ENCODE results near the gene NUP93. TPM values are rescaled to one million over a fixed set of nuclear protein-coding genes. Genes with fewer than 3 reads are reported as not detected.
"Not testable (repeated sequence)": the region's sequence is repeated elsewhere in the genome, so short reads cannot be mapped to it uniquely, and the experiment has no call there.

Gene NUP93
- total and polyA plus RNA-seq, 2 donors from 2014 or later: 34.8 to 48.8 TPM

- Histone ChIP-seq H3K9me3 (ENCODE audit: control insufficient read depth in 2 of 3, insufficient read depth in 1 of 3, low read length in 3 of 3) (no peaks in the 10 kb centered on the region), H3K4me3 (ENCODE audit: low read length in 3 of 3) (no peak overlapping the region), H3K9ac (ENCODE audit: low read length in 3 of 3) (no peak overlapping the region), H3K27me3 (ENCODE audit: control insufficient read depth, insufficient read depth, low read length) (no peaks in the 10 kb centered on the region), H3K27ac (ENCODE audit: low read depth in 2 of 2, low read length in 2 of 2) (no peak overlapping the region), H3K36me3 (ENCODE audit: control insufficient read depth in 2 of 3, insufficient read depth in 3 of 3, low read length in 3 of 3) (no peaks in the 10 kb centered on the region), H3K4me1 (ENCODE audit: control insufficient read depth in 2 of 3, insufficient read depth in 2 of 3, low read depth in 1 of 3, low read length in 3 of 3) (no peaks in the 10 kb centered on the region)
- no peak for DNase-seq
- no peak for TF ChIP-seq CTCF (IDR thresholded peaks at IDR 0.05; ENCODE audit: borderline replicate concordance, extremely low read depth, insufficient read depth)
- intact Hi-C loops (cut with DNase I): no loop called here
- no peak for FAIRE-seq
Measured at GRCh38 chr16:56792967-56793366, 63.0 kb downstream of the NUP93 start.

GRCh38 chr16:56793492-56793891 is 63.6 kb downstream of the NUP93 start:
- TF ChIP-seq CTCF (IDR thresholded peaks at IDR 0.05; ENCODE audit: borderline replicate concordance, extremely low read depth, insufficient read depth): peak; percentile 63
- Histone ChIP-seq H3K27ac (ENCODE audit: low read depth in 2 of 2, low read length in 2 of 2) (no peak overlapping the region), H3K36me3 (ENCODE audit: control insufficient read depth in 2 of 3, insufficient read depth in 3 of 3, low read length in 3 of 3) (no peaks in the 10 kb centered on the region), H3K4me1 (ENCODE audit: control insufficient read depth in 2 of 3, insufficient read depth in 2 of 3, low read depth in 1 of 3, low read length in 3 of 3) (no peaks in the 10 kb centered on the region), H3K27me3 (ENCODE audit: control insufficient read depth, insufficient read depth, low read length) (no peaks in the 10 kb centered on the region), H3K4me3 (ENCODE audit: low read length in 3 of 3) (no peak overlapping the region), H3K9me3 (ENCODE audit: control insufficient read depth in 2 of 3, insufficient read depth in 1 of 3, low read length in 3 of 3) (no peaks in the 10 kb centered on the region), H3K9ac (ENCODE audit: low read length in 3 of 3) (no peak overlapping the region)
- peak in 1 of 5 donors; percentile 47 for DNase-seq
- intact Hi-C loops (cut with DNase I): no loop called here
- FAIRE-seq: no peak

GRCh38 chr16:56795011-56795410 is 65.1 kb downstream of the NUP93 start:
- intact Hi-C loops (cut with DNase I): no loop called here
- H3K9me3 ChIP-seq (ENCODE audit: control insufficient read depth in 2 of 3, insufficient read depth in 1 of 3, low read length in 3 of 3): no peaks in the 10 kb centered on the region
- no peak overlapping the region for H3K27ac ChIP-seq (ENCODE audit: low read depth in 2 of 2, low read length in 2 of 2)
- no peak for TF ChIP-seq CTCF (IDR thresholded peaks at IDR 0.05; ENCODE audit: borderline replicate concordance, extremely low read depth, insufficient read depth)
- no peaks in the 10 kb centered on the region for H3K4me1 ChIP-seq (ENCODE audit: control insufficient read depth in 2 of 3, insufficient read depth in 2 of 3, low read depth in 1 of 3, low read length in 3 of 3)
- no peaks in the 10 kb centered on the region for H3K27me3 ChIP-seq (ENCODE audit: control insufficient read depth, insufficient read depth, low read length)
- DNase-seq: no peak
- FAIRE-seq: no peak
- H3K9ac ChIP-seq (ENCODE audit: low read length in 3 of 3): no peak overlapping the region
- H3K4me3 ChIP-seq (ENCODE audit: low read length in 3 of 3): no peak overlapping the region
- no peaks in the 10 kb centered on the region for H3K36me3 ChIP-seq (ENCODE audit: control insufficient read depth in 2 of 3, insufficient read depth in 3 of 3, low read length in 3 of 3)

- DNase-seq; H3K27ac ChIP-seq (ENCODE audit: low read depth in 2 of 2, low read length in 2 of 2); intact Hi-C loops (cut with DNase I); H3K36me3 ChIP-seq (ENCODE audit: control insufficient read depth in 2 of 3, insufficient read depth in 3 of 3, low read length in 3 of 3); H3K4me1 ChIP-seq (ENCODE audit: control insufficient read depth in 2 of 3, insufficient read depth in 2 of 3, low read depth in 1 of 3, low read length in 3 of 3); H3K9ac ChIP-seq (ENCODE audit: low read length in 3 of 3); H3K9me3 ChIP-seq (ENCODE audit: control insufficient read depth in 2 of 3, insufficient read depth in 1 of 3, low read length in 3 of 3); FAIRE-seq; H3K4me3 ChIP-seq (ENCODE audit: low read length in 3 of 3); H3K27me3 ChIP-seq (ENCODE audit: control insufficient read depth, insufficient read depth, low read length): not testable (repeated sequence)
Measured at GRCh38 chr16:56797038-56797437, 67.1 kb downstream of the NUP93 start.
